ENCODE results near the gene UMODL1.

The UMODL1 gene

DNA sequence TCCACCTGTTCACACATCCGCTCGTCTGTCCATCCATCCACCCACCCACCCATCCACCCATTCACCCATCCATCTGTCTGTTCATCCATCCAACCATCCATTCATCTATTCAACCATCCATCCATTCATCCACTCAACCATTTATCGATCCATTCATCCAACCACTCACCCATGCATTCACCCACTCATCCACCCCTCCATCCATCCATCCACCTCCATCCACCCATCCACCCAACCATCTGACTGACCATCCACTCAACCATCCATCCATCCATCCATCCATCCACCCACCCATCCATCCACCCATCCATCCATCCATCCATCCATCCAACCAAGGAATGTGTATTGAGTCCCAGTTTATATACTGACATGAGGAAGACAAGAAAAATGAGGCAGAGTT lies 73.1 kb downstream of the UMODL1 start:
- TF ChIP-seq, protein P1, sequence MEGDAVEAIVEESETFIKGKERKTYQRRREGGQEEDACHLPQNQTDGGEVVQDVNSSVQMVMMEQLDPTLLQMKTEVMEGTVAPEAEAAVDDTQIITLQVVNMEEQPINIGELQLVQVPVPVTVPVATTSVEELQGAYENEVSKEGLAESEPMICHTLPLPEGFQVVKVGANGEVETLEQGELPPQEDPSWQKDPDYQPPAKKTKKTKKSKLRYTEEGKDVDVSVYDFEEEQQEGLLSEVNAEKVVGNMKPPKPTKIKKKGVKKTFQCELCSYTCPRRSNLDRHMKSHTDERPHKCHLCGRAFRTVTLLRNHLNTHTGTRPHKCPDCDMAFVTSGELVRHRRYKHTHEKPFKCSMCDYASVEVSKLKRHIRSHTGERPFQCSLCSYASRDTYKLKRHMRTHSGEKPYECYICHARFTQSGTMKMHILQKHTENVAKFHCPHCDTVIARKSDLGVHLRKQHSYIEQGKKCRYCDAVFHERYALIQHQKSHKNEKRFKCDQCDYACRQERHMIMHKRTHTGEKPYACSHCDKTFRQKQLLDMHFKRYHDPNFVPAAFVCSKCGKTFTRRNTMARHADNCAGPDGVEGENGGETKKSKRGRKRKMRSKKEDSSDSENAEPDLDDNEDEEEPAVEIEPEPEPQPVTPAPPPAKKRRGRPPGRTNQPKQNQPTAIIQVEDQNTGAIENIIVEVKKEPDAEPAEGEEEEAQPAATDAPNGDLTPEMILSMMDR (IDR thresholded peaks at IDR 0.05; ENCODE audit: low read depth, low read length, missing control alignments): no peak
- DNase-seq (ENCODE audit: extremely low read depth, low read depth): no peak
- no peak overlapping the region for H3K4me3 ChIP-seq (replicated peaks; ENCODE audit: low read depth, low read length)

DNA sequence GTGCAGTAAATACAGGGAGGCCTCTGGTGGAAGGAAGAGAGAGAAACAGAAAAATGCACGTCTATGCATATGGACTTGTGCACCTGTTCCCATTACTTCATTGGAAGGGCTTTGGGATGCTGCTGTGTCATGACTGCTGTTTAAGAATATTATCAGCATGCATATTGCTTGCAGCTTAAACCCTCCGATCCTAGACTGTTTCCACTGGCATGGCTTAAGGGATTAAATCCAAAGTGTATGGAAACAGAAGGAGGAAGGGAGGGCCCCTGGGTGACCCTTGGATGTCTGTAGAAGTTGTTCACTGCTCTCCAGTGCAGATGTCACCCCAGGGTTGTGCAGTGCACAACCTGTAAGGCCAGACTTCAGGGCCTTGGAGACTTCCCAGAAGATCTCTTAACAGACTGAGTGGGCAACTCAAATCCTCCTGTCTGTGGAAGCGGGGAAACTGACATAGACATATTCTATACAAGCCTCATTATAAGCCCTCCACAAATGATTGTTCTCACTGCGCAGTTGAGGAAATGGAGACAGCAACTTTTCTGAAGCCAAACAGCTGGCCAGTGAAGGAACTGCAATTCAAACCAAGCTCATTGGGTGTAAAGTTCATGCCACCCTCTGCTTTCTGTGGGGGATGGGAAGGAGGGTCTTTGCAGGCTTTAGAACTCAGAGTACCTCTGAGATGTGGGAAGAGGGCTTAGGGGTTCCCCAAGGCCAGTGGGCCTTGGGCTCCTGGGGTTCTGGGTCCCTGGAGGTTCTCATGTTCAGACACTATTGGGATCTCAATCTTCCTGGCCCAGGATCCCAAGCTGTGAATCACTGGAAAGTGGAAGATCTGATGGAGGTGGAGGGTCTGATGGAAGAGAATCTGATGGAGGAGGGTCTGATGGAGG lies 73.8 kb downstream of the UMODL1 start:
- no peak for DNase-seq (ENCODE audit: extremely low read depth, low read depth)
- TF ChIP-seq, protein P1 (IDR thresholded peaks at IDR 0.05; ENCODE audit: low read depth, low read length, missing control alignments): no peak

DNA sequence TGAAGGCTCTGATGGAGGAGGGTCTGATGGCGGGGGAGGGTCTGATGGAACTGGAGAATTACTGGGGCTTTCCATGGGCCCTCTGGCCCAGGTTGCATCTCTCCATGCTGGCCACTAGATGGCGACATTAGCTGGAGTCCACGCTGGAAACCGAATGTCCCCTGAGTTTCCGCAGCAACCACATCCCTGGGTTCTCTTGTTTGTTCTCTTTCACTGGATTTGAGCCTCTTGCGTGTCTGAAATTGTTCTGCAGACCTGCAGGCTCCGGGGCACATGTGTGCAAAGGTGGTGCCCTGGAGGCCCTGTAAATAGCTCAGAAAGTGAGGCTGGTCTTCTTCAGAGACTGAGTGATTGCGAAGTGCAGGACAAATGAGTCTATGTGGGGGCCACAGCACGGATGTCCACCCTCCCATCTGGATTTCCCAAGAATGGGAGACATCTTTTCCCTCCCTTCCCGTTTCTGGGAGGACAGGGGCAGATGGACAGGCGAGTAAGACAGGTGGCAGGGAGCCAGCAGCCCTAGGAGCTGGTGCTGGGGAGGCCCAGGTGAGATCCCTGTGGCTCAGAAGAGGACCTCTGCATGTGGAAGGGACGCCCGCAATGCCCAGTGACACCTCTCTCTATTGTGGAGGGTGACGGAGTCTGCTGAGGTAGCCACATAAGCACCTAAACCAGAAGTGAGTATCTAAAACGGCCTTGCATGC lies 74.6 kb downstream of the UMODL1 start:
- no peak for DNase-seq (ENCODE audit: extremely low read depth, low read depth)
- TF ChIP-seq, protein P1 (IDR thresholded peaks at IDR 0.05; ENCODE audit: low read depth, low read length, missing control alignments): peak; percentile 92

More for the DNA sequence above, 73.8 kb downstream of the UMODL1 start:
- H3K4me3 ChIP-seq (replicated peaks; ENCODE audit: low read depth, low read length): no peak overlapping the region

DNA sequence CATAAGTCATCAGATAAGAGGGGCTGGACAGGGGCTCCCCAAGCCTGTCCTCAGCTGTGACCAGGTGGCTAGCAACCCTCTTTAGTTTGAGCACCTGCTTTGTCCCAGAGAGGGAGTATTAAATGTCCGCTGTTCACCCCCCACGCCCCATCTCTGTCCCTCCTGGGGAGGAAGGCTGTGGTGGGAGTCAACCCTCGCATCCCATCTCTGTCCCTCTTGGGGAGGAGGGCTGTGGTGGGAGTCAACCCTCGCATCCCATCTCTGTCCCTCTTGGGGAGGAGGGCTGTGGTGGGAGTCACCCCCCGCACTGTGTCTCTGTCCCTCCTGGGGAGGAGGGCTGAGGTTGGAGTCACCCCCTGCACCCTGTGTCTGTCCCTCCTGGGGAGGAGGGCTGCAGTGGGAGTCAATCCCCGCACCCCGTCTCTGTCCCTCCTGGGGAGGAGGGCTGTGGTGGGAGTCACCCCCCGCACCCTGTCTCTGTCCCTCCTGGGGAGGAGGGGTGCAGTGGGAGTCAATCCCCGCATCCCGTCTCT lies 75.2 kb downstream of the UMODL1 start:
- TF ChIP-seq, protein P1 (IDR thresholded peaks at IDR 0.05; ENCODE audit: low read depth, low read length, missing control alignments): no peak
- H3K4me3 ChIP-seq (replicated peaks; ENCODE audit: low read depth, low read length): no peak overlapping the region
- DNase-seq (ENCODE audit: extremely low read depth, low read depth): no peak

More for the DNA sequence above, 74.6 kb downstream of the UMODL1 start:
- no peak overlapping the region for H3K4me3 ChIP-seq (replicated peaks; ENCODE audit: low read depth, low read length)

DNA sequence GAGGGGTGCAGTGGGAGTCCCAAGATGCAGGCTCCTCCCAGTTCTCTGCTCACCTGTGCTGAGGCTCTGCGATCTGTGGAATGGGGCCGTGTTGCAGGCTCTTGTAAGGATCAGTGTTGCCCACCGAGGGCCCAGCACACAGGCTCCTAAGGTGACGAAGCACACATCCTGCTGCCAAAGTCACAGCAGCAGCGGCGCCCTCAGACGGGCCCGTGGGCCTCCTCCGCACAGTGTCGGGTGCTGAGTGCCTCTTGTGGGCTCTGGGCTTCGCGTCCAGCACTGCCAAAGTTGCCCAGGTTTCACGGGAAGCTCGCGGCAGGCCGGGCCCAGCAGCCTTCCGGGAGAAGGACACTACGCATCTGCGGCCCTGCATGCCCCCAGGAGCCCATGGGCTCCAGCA lies 75.7 kb downstream of the UMODL1 start:
- TF ChIP-seq, protein P1 (IDR thresholded peaks at IDR 0.05; ENCODE audit: low read depth, low read length, missing control alignments): no peak
- H3K4me3 ChIP-seq (replicated peaks; ENCODE audit: low read depth, low read length): no peak overlapping the region
- no peak for DNase-seq (ENCODE audit: extremely low read depth, low read depth)

DNA sequence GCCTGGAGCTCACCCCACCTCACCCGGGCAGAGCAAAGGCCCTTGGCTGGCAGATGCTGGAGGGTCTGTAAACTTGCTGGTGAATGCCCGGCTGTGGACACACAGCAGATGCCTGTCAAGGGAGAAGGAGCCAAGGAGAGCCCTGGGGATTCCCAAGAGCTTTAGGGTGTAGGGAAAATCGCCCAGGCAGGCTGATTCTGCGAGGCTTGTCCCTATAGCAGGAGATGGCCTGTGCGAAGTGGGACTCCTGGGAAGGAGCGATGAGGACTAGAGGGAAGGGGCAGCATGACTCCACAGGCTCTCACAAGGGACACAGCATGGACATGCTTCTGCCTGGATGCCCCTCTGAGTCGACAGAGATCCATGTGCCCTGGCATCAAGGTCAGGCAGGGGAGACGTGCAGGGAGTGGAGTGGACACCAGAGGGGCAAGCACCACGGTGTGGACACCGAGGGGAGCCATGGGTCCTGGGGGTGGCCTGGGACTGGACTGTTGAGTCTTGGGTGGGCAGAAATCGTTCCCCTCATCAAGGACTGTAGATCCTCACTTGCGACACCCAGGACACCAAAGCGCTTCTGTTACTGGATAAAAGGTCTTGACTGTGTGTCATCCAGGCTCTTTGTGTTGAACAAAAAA lies 76.4 kb downstream of the UMODL1 start:
- TF ChIP-seq, protein P1 (IDR thresholded peaks at IDR 0.05; ENCODE audit: low read depth, low read length, missing control alignments): no peak
- H3K4me3 ChIP-seq (replicated peaks; ENCODE audit: low read depth, low read length): no peak overlapping the region
- no peak for DNase-seq (ENCODE audit: extremely low read depth, low read depth)
